Measurements from ENCODE around the gene ROBO4. TPM values are rescaled to one million over a fixed set of nuclear protein-coding genes. Genes with fewer than 3 reads are reported as not detected.

The ROBO4 gene
- total and polyA plus RNA-seq, 11 donors = 16.3 to 63.5 (median 21.8) TPM

- H3K4me3 ChIP-seq = peak overlapping the region in 8 of 12 donors; percentile 57 to 82 (median 63)
These were observed 19.5 kb downstream of the ROBO4 start for GRCh38 chr11:124877910-124878758.

DNA sequence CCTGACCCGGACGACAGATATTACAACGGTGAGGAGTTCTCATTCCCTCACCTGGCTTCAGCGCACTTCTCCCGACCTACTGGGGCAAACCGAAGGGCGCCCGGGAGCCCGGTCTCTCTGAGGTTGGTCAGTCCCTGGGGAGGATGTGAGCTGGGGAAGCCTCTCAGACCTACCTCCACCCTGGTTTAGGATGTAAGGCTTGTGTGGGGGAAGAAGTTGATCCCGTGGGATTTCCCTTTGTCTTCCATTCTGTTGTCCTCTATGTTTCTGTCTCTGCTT is 20.1 kb downstream of the ROBO4 start:
- Histone ChIP-seq H3K9me3 (no peaks in the 10 kb centered on the region), H3K27me3 (peaks cover 0 to 39% (median 11%) of the 10 kb centered on the region in 9 donors), H3K36me3 (no peaks in the 10 kb centered on the region), H3K4me3 (peak overlapping the region; percentile 1 to 82 (median 60)), H3K4me1 (peaks cover 0 to 42% (median 26%) of the 10 kb centered on the region in 12 donors), H3K27ac (peak overlapping the region in 5 of 12 donors; percentile 4 to 90 (median 87))
- ATAC-seq (no peak), DNase-seq (peak in 1 of 5 donors; percentile 31)
- 24 to 45% (median 31%) methylated on average over 8 to 10 of the region's 10 CpGs for WGBS, 4 donors
- intact Hi-C loops (cut with DNase I) = loop anchor here in 7 of 10 donors (2.0 to 10.0 kb wide), 7 partner anchors 19 to 120 kb away; partner anchors contain the start of genes CCDC15 (in 5 of the 7) and ROBO4 (in 1 of the 7)
- TF ChIP-seq POLR2A (IDR thresholded peaks at IDR 0.05) = no peak
- TF ChIP-seq CTCF (IDR thresholded peaks at IDR 0.05) = no peak

More at GRCh38 chr11:124877910-124878758, 19.5 kb downstream of the ROBO4 start:
- Histone ChIP-seq H3K36me3 (no peaks in the 10 kb centered on the region), H3K9me3 (no peaks in the 10 kb centered on the region), H3K27ac (peak overlapping the region in 1 of 12 donors; percentile 4), H3K27me3 (peaks cover 0 to 33% (median 5%) of the 10 kb centered on the region in 9 donors), H3K4me1 (peaks cover 0 to 48% (median 31%) of the 10 kb centered on the region in 12 donors)
- no peak for TF ChIP-seq CTCF (IDR thresholded peaks at IDR 0.05)
- no peak for TF ChIP-seq POLR2A (IDR thresholded peaks at IDR 0.05)
- intact Hi-C loops (cut with DNase I) = loop anchor here in 7 of 10 donors (2.0 to 10.0 kb wide), 7 partner anchors 19 to 121 kb away; partner anchors contain the start of genes CCDC15 (in 5 of the 7) and ROBO4 (in 1 of the 7)
- ATAC-seq (no peak), DNase-seq (peak in 2 of 5 donors; percentile 10 to 26)
- 42 to 73% (median 60%) methylated on average over 17 of the region's 17 CpGs for WGBS, 4 donors

DNA sequence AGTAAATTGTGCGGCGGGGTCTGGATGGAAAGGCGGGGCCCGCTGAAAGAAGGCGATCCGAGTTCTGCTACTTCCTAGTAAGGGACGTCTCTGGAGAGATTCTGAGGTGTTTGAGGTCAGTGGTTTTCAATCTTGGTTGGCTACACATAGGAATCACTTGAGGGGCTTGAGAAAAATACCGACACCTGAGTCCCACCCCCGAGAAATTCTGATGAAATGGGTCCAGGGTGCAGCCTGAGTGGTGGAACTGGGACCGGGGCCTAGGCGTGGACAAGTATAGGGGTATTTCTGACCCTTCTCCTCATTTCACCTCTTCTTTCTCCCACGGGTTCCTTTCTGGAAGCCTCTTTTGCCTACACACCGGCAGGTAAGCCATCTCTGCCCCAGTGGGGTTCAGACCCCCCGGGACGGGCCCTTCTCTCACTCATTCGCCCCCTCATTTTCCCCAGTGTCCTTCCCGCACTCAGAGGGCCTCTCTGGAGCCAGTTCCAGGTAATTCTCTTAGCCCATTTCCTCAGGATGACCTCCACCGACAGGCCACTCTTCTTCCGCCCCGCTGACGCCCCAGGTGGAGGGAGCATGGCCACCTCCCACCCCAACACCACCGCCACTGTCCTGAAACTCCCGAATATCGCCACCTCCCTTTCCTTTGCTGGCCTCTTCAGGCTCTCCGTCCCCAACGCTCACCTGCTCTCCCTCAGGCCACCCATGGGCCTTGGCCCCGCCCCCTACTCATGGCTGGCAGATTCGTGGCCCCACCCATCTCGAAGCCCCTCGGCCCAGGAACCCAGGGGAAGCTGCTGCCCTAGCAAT is 20.6 kb downstream of the ROBO4 start:
- TF ChIP-seq CTCF (IDR thresholded peaks at IDR 0.05) = no peak
- no peak for TF ChIP-seq POLR2A (IDR thresholded peaks at IDR 0.05)
- WGBS, 4 donors = 16 to 20% (median 19%) methylated on average over 29 to 30 of the region's 30 CpGs
- peak overlapping the region in 11 of 12 donors; percentile 36 to 98 (median 89) for H3K27ac ChIP-seq
- peak overlapping the region; percentile 1 to 82 (median 60) for H3K4me3 ChIP-seq
- H3K9me3 ChIP-seq = no peaks in the 10 kb centered on the region
- peaks cover 0 to 36% (median 21%) of the 10 kb centered on the region in 12 donors for H3K4me1 ChIP-seq
- H3K27me3 ChIP-seq = peaks cover 0 to 42% (median 13%) of the 10 kb centered on the region in 9 donors
- no peak for ATAC-seq
- DNase-seq = peak in 2 of 5 donors; percentile 29 to 32
- no peaks in the 10 kb centered on the region for H3K36me3 ChIP-seq
- intact Hi-C loops (cut with DNase I) = loop anchor here in 7 of 10 donors (2.0 to 10.0 kb wide), 7 partner anchors 20 to 120 kb away; partner anchors contain the start of genes CCDC15 (in 5 of the 7) and ROBO4 (in 1 of the 7)
